Upper lobe of right lung (tissue), 1 donor: Measurements from ENCODE around the gene AHNAK. TPM values are rescaled to one million over a fixed set of nuclear protein-coding genes. Genes with fewer than 3 reads are reported as not detected.
A peak's percentile ranks its signal among the peaks of the same experiment; 100 is the strongest.

Source experiments
- ATAC-seq: fragments of 200-7000 bp; cut with Tn5 transposase; one replicate; pipeline ENCODE4 v1.9.1; 2020; ENCODE audit warnings: mild to moderate bottlenecking, moderate library complexity
- DNase-seq: peaks from one replicate; pipeline ENCODE4 v3.0.0-alpha.2; 2020
- H3K27ac ChIP-seq: fragments of 200-600 bp; one replicate; pipeline ENCODE4 v1.8.0; 2022
- H3K27me3 ChIP-seq: fragments of 200-600 bp; one replicate; pipeline ENCODE4 v1.8.0; 2022; ENCODE audit warnings: mild to moderate bottlenecking
- H3K36me3 ChIP-seq: fragments of 200-600 bp; one replicate; pipeline ENCODE4 v1.8.0; 2022
- H3K4me1 ChIP-seq: fragments of 200-600 bp; one replicate; pipeline ENCODE4 v1.8.0; 2022
- H3K4me3 ChIP-seq: fragments of 200-600 bp; one replicate; pipeline ENCODE4 v1.8.0; 2022; ENCODE audit warnings: mild to moderate bottlenecking
- H3K9me3 ChIP-seq: fragments of 200-600 bp; one replicate; pipeline ENCODE4 v1.8.0; 2022
- CTCF ChIP-seq: fragments of 200-600 bp; IDR thresholded peaks from one replicate; pipeline ENCODE4 v1.8.0; 2022; ENCODE audit warnings: antibody characterized with exemption
- intact Hi-C: fragments of 100-400 bp; cut with DNase I; formaldehyde crosslinking; loops from one replicate; pipeline ENCODE4 v1.11.0; 2022
- total RNA-seq: library from RNA; stranded (reverse); fragmentation: NEBNext Ultra II Directional; extraction: Animal tissue kit (Norgen Biotek cat#: 25700); gene quantifications from one replicate; pipeline ENCODE4 v1.2.1, GENCODE V29; 2021
- donor health status: DM: no; HTN: yes; CAD: no; lungs with severe emphysema.

AHNAK gene
- total RNA-seq, 1 donor from 2014 or later: 819 TPM

GRCh38 chr11:62540804-62541701 is 5.6 kb downstream of the AHNAK start:
- H3K27me3 ChIP-seq: no peaks in the 10 kb centered on the region
- H3K36me3 ChIP-seq: peaks cover 10% of the 10 kb centered on the region
- peaks cover 74% of the 10 kb centered on the region for H3K4me1 ChIP-seq
- no peaks in the 10 kb centered on the region for H3K9me3 ChIP-seq
- peak overlapping the region; percentile 85 for H3K4me3 ChIP-seq
- intact Hi-C loops: no loop called here
- peak; percentile 0 for ATAC-seq
- peak overlapping the region; percentile 99 for H3K27ac ChIP-seq
- no peak for TF ChIP-seq CTCF
- no peak for DNase-seq

- Histone ChIP-seq H3K36me3 (peaks cover 27% of the 10 kb centered on the region), H3K4me1 (peaks cover 74% of the 10 kb centered on the region), H3K27ac (peak overlapping the region; percentile 99), H3K9me3 (no peaks in the 10 kb centered on the region), H3K4me3 (peak overlapping the region; percentile 6), H3K27me3 (no peaks in the 10 kb centered on the region)
- intact Hi-C loops: loop anchor here (10.0 kb wide), 1 partner anchor 115 kb away; no protein-coding TSS in a partner anchor
- DNase-seq (peak; percentile 82), ATAC-seq (peak; percentile 33)
- TF ChIP-seq CTCF: no peak
Measured at GRCh38 chr11:62539238-62539925, 7.2 kb downstream of the AHNAK start.

GRCh38 chr11:62538470-62539237 is 8.0 kb downstream of the AHNAK start:
- intact Hi-C loops: loop anchor here (10.0 kb wide), 1 partner anchor 114 kb away; no protein-coding TSS in a partner anchor
- no peak for DNase-seq
- H3K4me3 ChIP-seq: peak overlapping the region; percentile 6
- no peak for ATAC-seq
- no peaks in the 10 kb centered on the region for H3K9me3 ChIP-seq
- peaks cover 34% of the 10 kb centered on the region for H3K36me3 ChIP-seq
- peaks cover 67% of the 10 kb centered on the region for H3K4me1 ChIP-seq
- H3K27me3 ChIP-seq: no peaks in the 10 kb centered on the region
- H3K27ac ChIP-seq: peak overlapping the region; percentile 19
- TF ChIP-seq CTCF: no peak

- DNase-seq (no peak), ATAC-seq (no peak)
- Histone ChIP-seq H3K4me3 (no peak overlapping the region), H3K36me3 (peaks cover 56% of the 10 kb centered on the region), H3K4me1 (peaks cover 46% of the 10 kb centered on the region), H3K9me3 (no peaks in the 10 kb centered on the region), H3K27me3 (no peaks in the 10 kb centered on the region), H3K27ac (no peak overlapping the region)
- intact Hi-C loops: loop anchor here (10.0 kb wide), 1 partner anchor 112 kb away; no protein-coding TSS in a partner anchor
- TF ChIP-seq CTCF: no peak
Measured at GRCh38 chr11:62536301-62536957, 10.2 kb downstream of the AHNAK start.

GRCh38 chr11:62535802-62536201 is 10.8 kb downstream of the AHNAK start:
- Histone ChIP-seq H3K27me3 (no peaks in the 10 kb centered on the region), H3K36me3 (peaks cover 62% of the 10 kb centered on the region), H3K27ac (no peak overlapping the region), H3K4me1 (peaks cover 40% of the 10 kb centered on the region), H3K9me3 (no peaks in the 10 kb centered on the region), H3K4me3 (no peak overlapping the region)
- TF ChIP-seq CTCF: no peak
- DNase-seq (no peak), ATAC-seq (no peak)
- intact Hi-C loops: loop anchor here (10.0 kb wide), 1 partner anchor 111 kb away; no protein-coding TSS in a partner anchor
